IPS DF 4.7 (cell line): Measurements from ENCODE around the gene ANKRD13D.

Experiments used
- DNase-seq: peaks from one replicate; pipeline ENCODE4 v3.0.0-alpha.2; 2013; ENCODE audit warnings: low spot score; ENCODE audit errors: extremely low read depth

ANKRD13D gene

DNA sequence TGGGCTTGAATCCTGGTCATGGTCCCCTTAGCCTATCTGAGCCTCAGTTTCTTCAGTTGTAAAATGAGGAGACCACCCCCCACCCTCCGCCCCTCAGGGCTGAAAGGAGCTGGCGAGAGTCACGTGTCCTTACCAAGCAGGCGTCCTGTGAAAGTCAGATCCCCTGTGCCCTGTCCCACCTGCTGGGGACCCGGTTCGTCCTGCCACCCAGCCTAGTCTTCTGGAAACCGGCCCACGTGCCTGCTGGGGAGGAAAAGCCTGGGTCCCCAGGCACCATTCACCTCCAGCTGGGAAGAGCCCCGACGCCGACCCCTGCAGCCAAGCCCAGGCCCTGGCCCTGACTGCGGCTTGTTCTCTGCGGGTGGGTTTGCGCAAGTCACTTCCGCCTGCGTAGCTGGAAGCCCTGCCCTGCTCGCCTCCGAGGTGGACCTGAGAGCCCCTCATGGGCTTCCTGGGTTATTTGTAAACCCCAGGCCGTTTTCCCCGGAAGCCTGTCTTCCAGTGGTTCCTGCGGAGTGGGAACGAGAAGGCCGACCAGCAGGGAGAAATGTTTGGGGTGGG lies 13.5 kb downstream of the ANKRD13D start:
- no peak for DNase-seq

DNA sequence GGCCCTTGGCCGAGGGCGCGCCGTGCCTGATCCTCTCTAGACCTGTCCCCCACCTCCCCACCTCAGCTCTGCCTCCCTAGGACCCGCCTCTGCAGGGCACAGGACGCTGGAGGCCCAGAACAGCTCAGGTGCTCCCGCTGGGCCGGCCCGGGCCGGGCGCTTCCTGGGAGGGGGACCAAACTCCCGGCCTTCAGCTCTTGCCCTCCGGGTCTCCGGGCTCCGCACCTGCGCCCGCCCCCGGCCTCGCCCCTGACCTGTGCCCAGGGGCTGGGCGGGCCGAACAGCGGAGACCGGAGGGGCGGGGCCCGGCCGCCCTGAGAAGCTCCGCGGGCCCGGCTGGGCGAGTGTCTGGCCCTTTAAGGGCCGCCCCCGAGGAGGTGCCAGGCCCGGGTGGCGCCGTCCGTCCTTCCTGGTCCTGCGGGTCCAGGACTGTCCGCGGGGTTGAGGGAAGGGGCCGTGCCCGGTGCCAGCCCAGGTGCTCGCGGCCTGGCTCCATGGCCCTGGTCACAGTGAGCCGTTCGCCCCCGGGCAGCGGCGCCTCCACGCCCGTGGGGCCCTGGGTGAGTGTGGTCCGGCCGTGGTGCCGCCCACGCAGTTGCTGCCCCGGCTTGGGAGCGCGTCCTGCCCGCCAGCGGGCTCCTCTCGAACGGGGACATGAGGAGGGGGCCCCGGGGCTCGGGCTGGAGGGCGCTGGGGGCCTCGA lies 14.2 kb downstream of the ANKRD13D start, which contains the start of gene SSH3:
SSH3 (plus strand) TSS at position 399 of the 703 bp plus-strand sequence; CDS start at position 495, 96 bp downstream.
- no peak for DNase-seq

DNA sequence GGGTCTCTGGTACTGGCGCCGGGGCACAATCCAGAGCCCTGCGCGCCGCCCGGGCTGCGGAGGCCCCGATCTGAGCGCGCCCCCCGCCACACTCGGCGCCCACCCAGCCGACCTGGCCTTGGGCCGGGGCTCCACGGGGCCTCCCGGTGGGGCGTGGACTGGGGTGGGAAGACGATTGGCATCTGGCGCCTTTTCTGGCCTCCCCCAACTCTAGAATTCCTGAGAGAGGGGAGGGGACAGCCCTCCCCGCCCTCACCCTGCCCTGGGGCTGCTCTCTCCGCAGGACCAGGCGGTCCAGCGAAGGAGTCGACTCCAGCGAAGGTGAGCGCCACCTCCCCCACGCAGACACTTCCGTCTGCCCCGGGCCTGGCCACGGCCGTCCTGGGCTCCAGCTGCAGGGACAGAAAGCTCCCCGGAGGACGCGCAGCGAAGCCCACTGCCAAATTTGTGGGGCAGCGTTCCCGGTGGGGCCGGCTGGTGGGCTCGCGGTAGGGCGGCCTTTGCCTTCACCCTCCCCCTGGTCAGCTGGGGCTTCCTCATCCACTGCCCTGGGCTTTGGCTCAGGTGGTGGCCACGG lies 14.8 kb downstream of the ANKRD13D start:
- DNase-seq: no peak

DNA sequence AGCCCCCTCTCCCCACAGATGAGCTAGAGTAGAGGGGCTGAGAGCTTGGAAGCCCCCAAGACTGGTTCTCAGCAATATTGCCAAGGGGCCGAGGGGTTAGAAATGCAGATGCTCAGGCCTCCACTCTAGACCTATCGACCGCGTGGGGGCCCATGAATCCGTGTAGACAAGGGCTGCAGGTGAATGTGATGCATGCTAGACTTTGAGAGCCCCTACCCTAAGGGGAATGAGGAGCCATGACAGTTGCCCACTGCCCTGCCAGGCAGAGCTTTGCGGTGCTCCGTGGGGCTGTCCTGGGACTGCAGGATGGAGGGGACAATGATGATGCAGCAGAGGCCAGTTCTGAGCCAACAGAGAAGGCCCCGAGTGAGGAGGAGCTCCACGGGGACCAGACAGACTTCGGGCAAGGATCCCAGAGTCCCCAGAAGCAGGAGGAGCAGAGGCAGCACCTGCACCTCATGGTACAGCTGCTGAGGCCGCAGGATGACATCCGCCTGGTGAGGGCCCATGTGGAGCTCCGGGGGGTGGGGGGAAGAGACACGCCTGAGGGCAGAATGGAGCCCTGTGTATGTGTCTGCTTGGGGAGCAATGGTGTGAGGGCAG lies 15.5 kb downstream of the ANKRD13D start:
- no peak for DNase-seq

GRCh38 chr11:67306769-67307544 lies 17.9 kb downstream of the ANKRD13D start:
- no peak for DNase-seq

GRCh38 chr11:67307545-67308001 lies 18.5 kb downstream of the ANKRD13D start:
- no peak for DNase-seq

DNA sequence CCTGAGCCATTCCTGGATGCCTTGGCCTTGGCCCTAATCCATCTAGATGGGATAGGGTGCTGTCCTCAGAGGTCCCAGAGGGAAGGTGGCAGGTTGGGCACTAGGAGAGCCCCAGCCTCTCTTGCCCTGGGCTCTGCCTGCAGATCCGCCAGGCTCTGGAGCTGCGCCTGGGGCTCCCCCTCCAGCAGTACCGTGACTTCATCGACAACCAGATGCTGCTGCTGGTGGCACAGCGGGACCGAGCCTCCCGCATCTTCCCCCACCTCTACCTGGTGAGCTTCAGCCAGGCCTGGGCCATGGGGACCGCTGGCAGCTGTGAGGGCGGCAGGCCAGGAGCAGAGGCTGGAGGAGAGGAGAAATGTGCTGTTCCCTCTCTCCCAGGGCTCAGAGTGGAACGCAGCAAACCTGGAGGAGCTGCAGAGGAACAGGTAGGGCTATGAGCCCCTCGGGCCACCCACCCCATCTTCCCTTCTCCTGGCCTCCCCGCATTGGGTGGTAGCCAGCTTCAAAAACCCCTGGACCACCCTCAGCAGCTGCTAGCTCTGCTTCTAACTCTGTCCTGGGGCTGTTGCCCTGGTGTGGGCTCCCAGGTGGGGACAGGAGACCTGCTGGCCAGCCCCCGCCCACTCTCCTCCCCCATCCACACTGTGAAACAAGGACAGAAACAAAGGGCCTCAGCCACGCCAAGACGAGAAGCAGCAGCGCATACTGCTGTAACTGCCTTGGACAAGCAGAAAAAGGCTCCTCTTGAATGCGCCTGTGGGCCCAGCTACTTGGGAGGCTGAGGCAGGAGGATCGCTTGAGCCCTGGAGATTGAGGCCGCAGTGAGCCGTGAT lies 19.1 kb downstream of the ANKRD13D start:
- no peak for DNase-seq

GRCh38 chr11:67309166-67309565 lies 20.1 kb downstream of the ANKRD13D start:
- no peak for DNase-seq

DNA sequence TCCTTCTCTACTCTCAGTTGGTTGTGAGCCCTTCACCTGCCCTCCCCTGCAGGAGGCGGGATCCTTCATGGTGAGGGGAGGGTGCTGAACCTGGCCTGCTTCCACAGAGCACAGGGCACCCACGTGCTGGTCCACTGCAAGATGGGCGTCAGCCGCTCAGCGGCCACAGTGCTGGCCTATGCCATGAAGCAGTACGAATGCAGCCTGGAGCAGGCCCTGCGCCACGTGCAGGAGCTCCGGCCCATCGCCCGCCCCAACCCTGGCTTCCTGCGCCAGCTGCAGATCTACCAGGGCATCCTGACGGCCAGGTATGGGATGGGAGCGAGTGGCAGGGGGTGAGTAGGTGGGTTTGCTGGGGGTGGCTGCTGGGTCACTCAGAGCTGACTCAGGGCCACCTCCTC lies 20.6 kb downstream of the ANKRD13D start:
- no peak for DNase-seq

- DNase-seq: no peak
These were observed 21.3 kb downstream of the ANKRD13D start for GRCh38 chr11:67310246-67311050.

DNA sequence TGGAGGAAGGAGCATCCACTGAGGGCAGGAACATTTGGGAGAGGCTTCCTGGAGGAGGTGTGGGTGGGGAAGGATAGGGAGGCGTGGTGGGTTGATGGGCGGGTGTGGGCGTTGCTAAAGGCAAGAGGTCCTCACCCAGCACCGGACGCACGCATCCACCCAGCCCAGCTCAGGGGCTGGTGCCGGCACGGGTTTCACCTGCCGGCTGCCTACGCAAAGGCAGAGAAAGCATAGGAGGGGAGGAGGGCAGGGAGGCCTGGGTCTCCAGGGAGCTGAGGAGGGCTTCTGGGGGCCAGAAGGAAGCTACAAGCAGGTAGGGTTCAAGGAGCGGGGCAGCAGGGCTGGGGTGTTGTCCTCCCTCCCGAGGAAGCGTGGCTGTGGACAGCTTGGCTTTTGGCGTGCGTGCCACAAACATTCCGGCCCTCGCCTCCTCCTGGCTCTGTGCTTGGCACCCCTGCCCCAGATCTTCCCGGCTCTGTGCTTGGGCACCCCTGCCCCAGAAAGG lies 22.0 kb downstream of the ANKRD13D start:
- DNase-seq: no peak

GRCh38 chr11:67311556-67312082 lies 22.5 kb downstream of the ANKRD13D start:
- DNase-seq: no peak

DNA sequence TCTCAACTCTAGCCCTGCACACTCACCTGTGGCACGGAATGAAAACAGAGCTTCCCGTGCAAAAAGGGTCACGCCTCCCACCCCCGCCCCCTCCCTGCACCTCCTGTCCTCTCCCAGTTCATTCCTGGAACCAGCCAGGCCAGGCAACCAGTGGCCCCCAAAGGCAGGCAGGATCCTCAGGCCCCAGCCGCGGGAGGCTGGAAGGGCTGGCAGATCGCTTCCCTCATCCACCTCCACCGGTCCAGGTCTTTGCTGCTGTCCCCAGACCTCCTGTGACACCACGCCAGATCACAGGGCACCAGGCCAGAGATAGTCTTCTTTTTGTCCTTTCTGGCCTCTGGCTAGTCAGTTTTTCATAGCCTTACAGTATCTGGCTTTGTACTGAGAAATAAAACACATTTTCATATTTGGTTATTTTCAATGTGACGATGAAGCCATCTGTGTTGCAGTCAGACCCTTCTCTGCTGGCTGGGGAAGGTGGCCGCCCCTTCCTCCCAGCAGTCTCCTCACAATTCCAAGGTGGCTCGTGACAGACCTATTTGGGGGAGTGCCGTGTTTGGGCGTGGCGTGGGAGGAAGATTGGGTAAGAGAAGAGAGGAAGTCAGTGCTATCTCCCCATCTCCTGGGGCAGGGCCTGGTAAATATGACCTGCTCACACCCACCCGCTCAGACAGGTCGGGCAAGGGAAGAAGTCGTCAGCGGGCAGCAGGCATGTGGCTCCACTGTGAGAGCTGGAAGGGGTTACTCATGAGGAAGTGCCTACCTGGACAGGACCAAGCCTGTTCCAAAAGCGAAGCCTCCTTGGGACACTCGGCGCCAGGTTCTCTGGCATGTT lies 23.3 kb downstream of the ANKRD13D start:
- DNase-seq: no peak

GRCh38 chr11:67313125-67313890 lies 24.2 kb downstream of the ANKRD13D start:
- no peak for DNase-seq

DNA sequence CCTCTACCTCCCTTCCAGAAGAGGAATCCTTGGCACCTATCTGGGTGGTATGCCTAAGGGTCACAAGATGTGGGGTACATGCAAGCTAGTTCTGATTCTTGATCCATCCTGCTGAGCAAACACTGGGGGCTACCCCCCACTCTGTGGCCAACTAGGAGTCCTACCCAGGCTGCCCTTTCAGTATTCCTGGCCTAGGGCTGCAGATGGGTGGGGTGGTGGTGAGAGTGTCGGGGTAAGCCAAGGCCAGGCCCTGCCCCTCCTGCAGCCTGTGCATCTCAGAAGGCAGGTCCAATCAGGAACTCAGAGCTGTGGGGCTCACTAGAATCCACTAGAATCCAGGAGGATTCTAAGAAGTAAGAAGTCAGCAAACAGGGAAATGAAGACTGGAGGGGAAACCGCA lies 25.1 kb downstream of the ANKRD13D start:
- no peak for DNase-seq

DNA sequence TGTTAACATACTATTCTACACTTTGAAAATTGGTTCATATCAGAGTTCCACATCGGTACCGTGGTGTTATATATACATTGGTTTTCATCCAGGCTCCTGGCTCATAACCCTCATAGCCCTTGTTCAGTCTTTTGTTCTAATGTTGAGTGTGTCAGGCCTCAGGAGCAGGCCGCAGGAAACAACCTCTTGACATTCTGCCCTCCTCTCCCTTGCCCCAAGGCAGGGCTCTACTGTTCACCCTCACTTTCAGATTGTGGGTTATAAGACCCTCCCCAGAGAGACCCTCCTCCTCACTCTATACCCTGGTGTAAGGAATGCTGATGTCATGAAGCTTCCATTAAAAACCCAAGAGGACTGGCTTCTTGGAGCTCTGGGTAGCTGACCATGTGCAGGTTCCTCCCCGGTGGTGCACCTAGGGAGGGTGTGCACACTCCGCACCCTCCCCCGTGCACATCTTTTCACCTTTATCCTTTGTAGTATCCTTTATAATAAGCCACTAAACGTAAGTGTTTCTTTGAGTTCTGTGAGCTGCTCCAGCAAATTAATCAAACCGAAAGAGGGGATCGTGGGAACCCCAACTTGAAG lies 26.3 kb downstream of the ANKRD13D start:
- DNase-seq: no peak

DNA sequence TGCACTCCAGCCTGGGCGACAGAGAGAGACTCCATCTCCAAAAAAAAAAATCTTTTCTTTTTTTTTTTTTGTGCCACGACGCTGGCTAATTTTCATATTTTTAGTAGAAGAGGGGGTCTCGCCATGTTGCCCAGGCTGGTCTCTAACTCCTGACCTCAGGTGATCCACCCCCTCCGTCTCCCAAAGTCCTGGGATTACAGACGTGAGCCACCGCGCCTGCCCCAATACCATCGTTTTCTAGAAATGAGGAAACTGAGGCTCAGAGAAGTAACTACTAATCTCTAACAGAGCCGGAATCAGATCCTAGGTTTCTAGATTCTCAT lies 27.7 kb downstream of the ANKRD13D start:
- DNase-seq: no peak
